ENCODE measurements around the gene CNDP2.

GRCh38 chr18:74465775-74466174 lies 30.4 kb upstream of the CNDP2 start:
- TF ChIP-seq EZH2 (IDR thresholded peaks at IDR 0.05), result no peak
- no peak for TF ChIP-seq CTCF (IDR thresholded peaks at IDR 0.05)

Measured in neural progenitor cell (in vitro differentiated cells).